HCT116 (cell line): Measurements from ENCODE around the gene ABHD14A. TPM values are rescaled to one million over a fixed set of nuclear protein-coding genes. Genes with fewer than 3 reads are reported as not detected.
A peak's percentile ranks its signal among the peaks of the same experiment; 100 is the strongest.

Experiments used
- ATAC-seq: fragments of 200-7000 bp; cut with Tn5 transposase; 2 replicates; pipeline ENCODE4 v1.9.1; 2020; ENCODE audit warnings: mild to moderate bottlenecking, moderate library complexity
- BruUV-seq: library from RNA; stranded (reverse); fragments of 400-500 nt; replicated peaks from 2 replicates; lab custom pipeline; 2021; lab: Mats Ljungman, UMichigan
- CTCF ChIA-PET: fragments of 300-600 bp; sonication (Branson Sonifier 250); formaldehyde crosslinking; loops from one replicate; lab custom pipeline; 2021; ENCODE audit warnings: antibody characterized with exemption; lab: Charles Lee
- POLR2A ChIA-PET: fragments of 300-600, 350-600 bp; sonication (Branson Sonifier 250); formaldehyde crosslinking; loops from one replicate; lab custom pipeline; 2021; ENCODE audit warnings: antibody characterized with exemption; lab: Charles Lee
- RAD21 ChIA-PET, 2 experiments: fragments of 300-600 bp; sonication (Branson Sonifier 250); formaldehyde crosslinking; loops; one replicate each; lab custom pipeline; 2023; ENCODE audit warnings: low total read pairs in 2 of 2; ENCODE audit not compliant: uncharacterized antibody in 2 of 2, unreplicated experiment in 2 of 2, low non-redundant PET in 1 of 2; lab: Charles Lee
- DNase-seq: peaks from one replicate; pipeline ENCODE4 v3.0.0-alpha.2; 2010; ENCODE audit warnings: low read depth, low spot score
- H2AFZ ChIP-seq: fragments of 200-600 bp; shearing (Covaris generic), sonication (generic); 2 replicates; pipeline ENCODE4 v1.6.1; 2017; ENCODE audit warnings: low read depth, mixed run types, mixed read lengths, antibody characterized with exemption, low read length; ENCODE audit not compliant: poor library complexity, severe bottlenecking
- H3K27ac ChIP-seq: 2 replicates; pipeline ENCODE4 v1.5.1; 2012; ENCODE audit warnings: low read depth, low read length
- H3K27me3 ChIP-seq: fragments of 200-600 bp; sonication (generic); 2 replicates; pipeline ENCODE4 v1.6.1; 2016; ENCODE audit warnings: mixed run types, low read length, mixed read lengths; ENCODE audit not compliant: insufficient read depth
- H3K36me3 ChIP-seq, 2 experiments: fragments of 200-500 bp in 1 of 2; fragments of 200-600 bp in 1 of 2; sonication (Bioruptor generic) in 1 of 2; sonication (generic) in 1 of 2; 2 replicates each; pipeline versions ENCODE4 v1.5.1 to v1.6.1; 2014 to 2016; ENCODE audit warnings: low read length in 2 of 2, inconsistent platforms in 1 of 2, mixed read lengths in 1 of 2, mixed run types in 1 of 2; ENCODE audit not compliant: insufficient read depth in 2 of 2, control insufficient read depth in 1 of 2
- H3K4me1 ChIP-seq, 2 experiments: fragments of 200-600 bp in 1 of 2; sonication (generic) in 1 of 2; 2 replicates each; pipeline versions ENCODE4 v1.5.1 to v1.6.1; 2012 to 2017; ENCODE audit warnings: low read length in 2 of 2, inconsistent platforms in 1 of 2, mild to moderate bottlenecking in 1 of 2, mixed read lengths in 1 of 2, mixed run types in 1 of 2, moderate library complexity in 1 of 2; ENCODE audit not compliant: insufficient read depth in 2 of 2, control insufficient read depth in 1 of 2
- H3K4me2 ChIP-seq: fragments of 200-600 bp; sonication (generic); 2 replicates; pipeline ENCODE4 v1.6.1; 2017; ENCODE audit warnings: mixed run types, low read length, mixed read lengths
- H3K4me3 ChIP-seq, 2 experiments: fragments of 200-600 bp in 1 of 2; sonication (generic) in 1 of 2; replicated peaks in 1 of 2; 2 replicates each; pipeline ENCODE4 v1.5.1; 2011 to 2016; ENCODE audit warnings: low read length in 2 of 2, control low read depth in 1 of 2, low read depth in 1 of 2, mild to moderate bottlenecking in 1 of 2, mixed read lengths in 1 of 2, mixed run types in 1 of 2
- H3K79me2 ChIP-seq: fragments of 200-600 bp; sonication (generic); 2 replicates; pipeline ENCODE4 v1.6.1; 2017; ENCODE audit warnings: mild to moderate bottlenecking, mixed run types, low read length, moderate library complexity, mixed read lengths; ENCODE audit not compliant: insufficient read depth
- H3K9ac ChIP-seq: fragments of 200-600 bp; sonication (generic); 2 replicates; pipeline ENCODE4 v1.6.1; 2016; ENCODE audit warnings: low read length, mixed read lengths
- H3K9me2 ChIP-seq: fragments of 200-600 bp; sonication (generic), shearing (Covaris generic); 2 replicates; pipeline ENCODE4 v1.6.1; 2017; ENCODE audit warnings: mixed run types, mild to moderate bottlenecking, moderate library complexity; ENCODE audit not compliant: insufficient read depth
- H3K9me3 ChIP-seq, 2 experiments: fragments of 200-500 bp in 1 of 2; fragments of 200-600 bp in 1 of 2; sonication (Bioruptor generic) in 1 of 2; sonication (generic) in 1 of 2; 2 replicates each; pipeline ENCODE4 v1.6.1; 2014 to 2017; ENCODE audit warnings: low read length in 2 of 2, mixed read lengths in 2 of 2, inconsistent platforms in 1 of 2, low read depth in 1 of 2, mild to moderate bottlenecking in 1 of 2, mixed run types in 1 of 2, moderate library complexity in 1 of 2; ENCODE audit not compliant: control insufficient read depth in 1 of 2, insufficient read depth in 1 of 2
- H4K20me1 ChIP-seq: fragments of 200-600 bp; sonication (generic), shearing (Covaris generic); 2 replicates; pipeline ENCODE4 v1.6.1; 2017; ENCODE audit warnings: mixed run types, mild to moderate bottlenecking, moderate library complexity; ENCODE audit not compliant: insufficient read depth
- CTCF ChIP-seq, 3 experiments: fragments of 200-600 bp in 1 of 3; sonication (generic) in 1 of 3; IDR thresholded peaks in 2 of 3; conservative IDR thresholded peaks in 1 of 3; 2 replicates each; pipeline ENCODE4 v1.5.1; 2012 to 2017; ENCODE audit warnings: low read depth in 2 of 3, low read length in 2 of 3, antibody characterized with exemption in 1 of 3, borderline replicate concordance in 1 of 3, control low read depth in 1 of 3, mild to moderate bottlenecking in 1 of 3, mixed read lengths in 1 of 3, mixed run types in 1 of 3, moderate library complexity in 1 of 3; ENCODE audit not compliant: insufficient read depth in 1 of 3
- SRF ChIP-seq: IDR thresholded peaks from 2 replicates; pipeline ENCODE4 v1.6.1; 2012; ENCODE audit warnings: low read depth
- intact Hi-C: fragments of 100-400 bp; cut with micrococcal nuclease; formaldehyde crosslinking; loops from 2 replicates; pipeline ENCODE4 v1.10.0; 2022
- total RNA-seq: library from RNA; stranded (reverse); gene quantifications from one replicate; pipeline ENCODE4 v1.2.1, GENCODE V29; 2021; ENCODE audit not compliant: unreplicated experiment

Gene ABHD14A
- total RNA-seq, 1 experiment from 2014 or later, result 11.6 TPM

- no peak overlapping the region for H2AFZ ChIP-seq
- BruUV-seq, result no TSS peak
- POLR2A ChIA-PET, result interaction anchor here (1.1 kb wide), 1 partner anchor 10 kb away, joined by 3 read pairs; no protein-coding TSS in a partner anchor
These were observed 26.6 kb downstream of the ABHD14A start for GRCh38 chr3:52001443-52001974.

More at GRCh38 chr3:52001443-52001974, 26.6 kb downstream of the ABHD14A start:
- Histone ChIP-seq H3K9ac (no peak overlapping the region), H3K27ac (no peak overlapping the region; the same call in 1 of the 2 replicates), H3K36me3 (no peaks in the 10 kb centered on the region), H3K4me2 (peak overlapping the region; percentile 71), H3K4me3 (no peak overlapping the region), H3K9me2 (no peaks in the 10 kb centered on the region), H3K4me1 (peaks cover 11 to 35% of the 10 kb centered on the region in 2 experiments), H3K9me3 (no peaks in the 10 kb centered on the region), H4K20me1 (no peaks in the 10 kb centered on the region), H3K27me3 (no peaks in the 10 kb centered on the region), H3K79me2 (no peaks in the 10 kb centered on the region)
- DNase-seq (peak; percentile 59), ATAC-seq (peak; percentile 96)
- ChIA-PET CTCF (interaction anchor here (0.7 to 2.6 kb wide), 15 partner anchors 10 to 384 kb away, joined by 3 to 13 read pairs (median 4); partner anchors contain the start of gene ALAS1), RAD21 (interaction anchor here in 1 of 2 experiments (1.2 to 1.9 kb wide), 2 partner anchors 52 to 143 kb away, joined by 4 to 5 read pairs; no protein-coding TSS in a partner anchor)
- intact Hi-C loops, result loop anchor here (1.0 to 5.0 kb wide), 6 partner anchors 55 to 336 kb away; partner anchors contain the start of genes DUSP7 and PARP3
- TF ChIP-seq CTCF (IDR thresholded peaks at IDR 0.05 in 2 of 3, conservative IDR thresholded peaks at IDR 0.05 in 1 of 3; ENCODE audit: borderline replicate concordance in 1 of 3, insufficient read depth in 1 of 3, low read depth in 2 of 3, low read length in 2 of 3) (peak in 2 of 3 experiments; percentile 95 to 98; a peak in 4 of 6 replicates), SRF (no peak)
